Epithelial cell of esophagus (primary cell): ENCODE measurements around the gene CP.

Experiments used
- DNase-seq: peaks from one replicate; pipeline ENCODE4 v3.0.0; 2010; ENCODE audit warnings: low read depth
- H3K4me3 ChIP-seq: 2 replicates; pipeline ENCODE4 v1.5.1; 2011; ENCODE audit warnings: mild to moderate bottlenecking, low read length, control low read depth
- TF ChIP-seq, protein P1 (sequence below): IDR thresholded peaks from 2 replicates; pipeline ENCODE4 v1.5.1; 2011; ENCODE audit warnings: low read depth, mild to moderate bottlenecking, low read length, control low read depth, inconsistent platforms; ENCODE audit not compliant: insufficient read depth; ENCODE audit errors: missing control alignments

Gene CP

DNA sequence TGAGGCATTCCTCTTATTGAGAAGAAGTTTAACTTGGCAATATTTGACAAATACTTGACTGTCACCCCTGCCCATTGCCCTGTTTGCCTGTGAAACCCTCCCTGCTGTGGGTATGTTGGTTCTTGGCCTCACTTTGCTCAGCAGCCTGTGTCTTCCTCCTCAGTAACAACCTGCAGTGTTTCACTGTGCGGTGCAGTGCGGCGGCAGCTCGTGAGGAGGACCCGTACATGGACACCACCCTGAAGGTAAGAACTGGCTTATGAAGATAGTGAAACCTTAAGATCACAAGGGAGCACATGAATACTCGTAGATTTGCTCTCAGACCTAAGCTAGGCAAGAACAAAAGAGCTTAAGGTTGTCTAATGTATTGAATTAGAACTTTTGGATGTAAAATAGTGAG, 71.2 kb downstream of the CP start:
- TF ChIP-seq, protein P1, sequence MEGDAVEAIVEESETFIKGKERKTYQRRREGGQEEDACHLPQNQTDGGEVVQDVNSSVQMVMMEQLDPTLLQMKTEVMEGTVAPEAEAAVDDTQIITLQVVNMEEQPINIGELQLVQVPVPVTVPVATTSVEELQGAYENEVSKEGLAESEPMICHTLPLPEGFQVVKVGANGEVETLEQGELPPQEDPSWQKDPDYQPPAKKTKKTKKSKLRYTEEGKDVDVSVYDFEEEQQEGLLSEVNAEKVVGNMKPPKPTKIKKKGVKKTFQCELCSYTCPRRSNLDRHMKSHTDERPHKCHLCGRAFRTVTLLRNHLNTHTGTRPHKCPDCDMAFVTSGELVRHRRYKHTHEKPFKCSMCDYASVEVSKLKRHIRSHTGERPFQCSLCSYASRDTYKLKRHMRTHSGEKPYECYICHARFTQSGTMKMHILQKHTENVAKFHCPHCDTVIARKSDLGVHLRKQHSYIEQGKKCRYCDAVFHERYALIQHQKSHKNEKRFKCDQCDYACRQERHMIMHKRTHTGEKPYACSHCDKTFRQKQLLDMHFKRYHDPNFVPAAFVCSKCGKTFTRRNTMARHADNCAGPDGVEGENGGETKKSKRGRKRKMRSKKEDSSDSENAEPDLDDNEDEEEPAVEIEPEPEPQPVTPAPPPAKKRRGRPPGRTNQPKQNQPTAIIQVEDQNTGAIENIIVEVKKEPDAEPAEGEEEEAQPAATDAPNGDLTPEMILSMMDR: no peak

DNA sequence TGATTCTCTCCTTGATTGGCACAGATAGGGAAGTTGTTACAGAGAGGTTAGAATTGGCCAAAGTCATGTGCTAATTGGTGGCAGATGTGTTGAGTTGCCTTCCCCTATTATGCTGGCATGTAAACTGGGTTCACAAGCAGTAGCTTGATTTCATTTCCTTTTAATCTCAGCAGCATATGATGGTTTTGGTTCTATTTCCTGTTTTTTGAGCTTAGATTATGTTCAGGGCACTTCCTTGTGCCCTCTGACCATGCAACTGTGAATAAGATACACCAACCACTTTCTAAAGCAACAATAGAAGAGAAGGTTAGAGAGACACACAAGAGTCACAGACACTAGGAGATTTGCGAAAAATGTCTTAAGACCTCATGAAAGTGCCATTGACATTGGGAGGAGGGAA, 75.7 kb downstream of the CP start:
- no peak overlapping the region for H3K4me3 ChIP-seq
- no peak for DNase-seq
- TF ChIP-seq, protein P1: no peak

More for the DNA sequence above, 71.2 kb downstream of the CP start:
- no peak overlapping the region for H3K4me3 ChIP-seq
- DNase-seq: no peak

DNA sequence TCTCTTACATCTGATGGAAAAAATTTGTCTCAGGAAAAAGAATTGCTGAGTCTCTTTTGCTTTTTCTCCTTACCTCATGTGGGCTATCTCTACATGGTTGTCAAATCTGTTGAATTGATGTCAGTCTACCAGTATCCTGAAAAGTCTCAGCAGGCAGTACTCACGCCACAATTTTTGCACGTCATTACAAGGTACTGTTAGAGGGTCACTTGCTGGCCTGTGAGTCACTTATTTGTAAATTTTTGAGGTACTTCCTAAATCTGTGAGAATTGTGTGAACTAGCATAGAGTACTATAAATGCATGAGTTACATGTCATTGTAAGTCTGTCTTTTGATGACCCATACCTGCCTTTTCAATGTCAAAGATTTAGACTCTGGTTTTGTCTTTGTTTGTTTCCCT, 76.3 kb downstream of the CP start:
- no peak for DNase-seq
- H3K4me3 ChIP-seq: no peak overlapping the region
- TF ChIP-seq, protein P1: no peak

DNA sequence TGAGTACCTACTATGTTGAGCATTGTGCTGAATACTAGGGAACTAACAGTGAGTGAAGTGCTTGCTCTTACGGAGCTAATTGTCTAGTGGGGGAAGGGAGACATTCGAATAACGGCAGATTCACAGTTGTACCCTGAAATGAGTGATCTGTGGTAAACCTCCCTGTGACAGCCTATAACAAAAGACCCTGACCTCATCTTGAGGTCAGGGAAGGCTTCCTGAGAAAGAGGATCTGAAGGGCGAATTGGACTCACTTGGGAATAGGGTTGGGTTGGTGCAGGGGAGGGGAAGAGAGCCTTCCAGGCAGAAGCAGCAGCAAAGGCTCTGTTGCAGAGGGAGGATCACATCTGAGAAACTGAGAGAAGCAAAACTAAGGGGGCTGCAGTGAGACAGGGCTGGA, 78.9 kb downstream of the CP start:
- H3K4me3 ChIP-seq: no peak overlapping the region
- no peak for DNase-seq

DNA sequence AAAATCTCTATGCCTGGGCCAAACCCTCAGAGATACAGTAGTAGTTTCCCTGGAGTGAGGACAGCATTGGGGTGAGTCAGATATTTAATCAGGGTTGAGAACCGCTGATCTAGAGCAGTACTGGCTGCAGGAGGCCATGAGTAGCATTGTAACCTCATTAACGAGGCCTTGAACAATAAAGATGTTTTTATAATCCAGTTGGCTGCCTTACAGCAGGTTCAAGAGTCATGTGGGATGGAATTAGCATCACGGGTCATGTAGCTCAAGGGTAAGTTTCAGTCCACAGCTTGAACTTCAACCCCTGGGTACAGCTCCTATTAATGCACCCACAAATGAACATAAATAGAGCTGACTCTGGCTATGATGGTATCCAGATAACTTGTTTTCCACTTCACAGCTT, 87.1 kb downstream of the CP start:
- TF ChIP-seq, protein P1: no peak
- peak; percentile 24 for DNase-seq
- no peak overlapping the region for H3K4me3 ChIP-seq

More for the DNA sequence above, 78.9 kb downstream of the CP start:
- TF ChIP-seq, protein P1: no peak

DNA sequence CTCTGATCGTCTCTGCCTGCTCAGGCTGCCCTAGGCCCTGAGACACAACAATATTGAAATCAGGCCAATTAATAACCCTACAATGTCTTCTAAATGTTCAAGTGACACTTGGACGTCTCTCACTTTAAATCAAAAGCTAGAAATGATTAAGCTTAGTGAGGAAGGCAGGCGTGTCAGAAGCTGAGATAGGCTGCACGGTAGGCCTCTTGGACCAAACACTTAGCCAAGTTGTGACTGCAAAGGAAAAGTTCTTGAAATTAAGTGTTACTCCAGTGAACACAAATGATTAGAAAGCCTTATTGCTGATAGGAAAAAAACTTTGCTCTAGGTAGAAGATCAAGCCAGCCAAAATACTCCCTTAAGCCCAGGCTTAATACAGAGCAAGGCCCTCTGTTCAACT, 90.0 kb downstream of the CP start:
- DNase-seq: no peak

More for the DNA sequence above, 90.0 kb downstream of the CP start:
- TF ChIP-seq, protein P1: no peak
- no peak overlapping the region for H3K4me3 ChIP-seq
